Uterus (tissue), 2 donors: Measurements from ENCODE around the gene SLC35D1.

ENCODE experiments used
- POLR2A ChIP-seq, 2 donors: fragments of 450-650 bp; IDR thresholded peaks; one replicate each; pipeline ENCODE4 v1.6.1; 2016; ENCODE audit warnings: antibody characterized with exemption in 2 of 2, mild to moderate bottlenecking in 1 of 2, moderate library complexity in 1 of 2
- TF ChIP-seq, protein P1 (sequence below), 4 experiments: fragments of 200-600 bp in 2 of 4; fragments of 450-650 bp in 2 of 4; sonication (generic) in 2 of 4; IDR thresholded peaks; one replicate each; pipeline ENCODE4 v1.5.1; 2016 to 2019; ENCODE audit warnings: antibody characterized with exemption in 4 of 4, mild to moderate bottlenecking in 2 of 4, moderate library complexity in 1 of 4

DNA sequence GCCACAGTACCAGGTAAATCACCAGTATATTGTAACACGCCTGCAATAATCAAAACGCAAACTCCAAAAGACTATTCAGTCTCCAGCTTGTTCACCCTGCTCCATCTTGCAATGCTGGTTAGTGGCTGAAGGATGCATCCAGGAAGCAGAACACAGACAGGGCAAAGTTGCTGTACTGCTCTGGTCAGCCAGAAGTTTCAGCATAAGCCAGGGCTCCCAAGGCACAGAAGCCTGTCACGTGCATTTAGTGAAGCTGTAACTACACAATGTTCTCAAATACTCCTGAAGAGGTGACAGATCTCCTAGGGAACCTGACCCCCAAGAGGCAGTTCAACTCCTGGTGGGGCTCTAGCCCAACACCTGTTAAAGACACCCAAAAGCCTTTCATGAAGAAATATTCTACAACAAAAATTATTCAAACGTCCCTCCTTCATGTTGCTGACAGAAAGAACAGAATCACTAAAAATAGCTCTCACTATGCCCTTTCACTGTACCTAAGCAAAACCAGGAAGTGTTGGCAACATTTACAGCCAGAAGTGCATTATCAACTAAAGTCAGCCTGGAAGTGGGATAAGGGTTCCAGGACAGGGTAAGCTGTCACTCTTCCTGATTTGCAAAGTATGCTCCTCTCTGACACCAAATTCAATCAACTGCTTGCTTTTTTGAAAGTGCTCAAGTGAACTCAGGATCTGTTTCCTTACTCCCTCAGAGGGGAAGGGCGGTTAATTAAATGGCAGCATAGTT, 52.1 kb downstream of the SLC35D1 start:
- TF ChIP-seq, protein P1, sequence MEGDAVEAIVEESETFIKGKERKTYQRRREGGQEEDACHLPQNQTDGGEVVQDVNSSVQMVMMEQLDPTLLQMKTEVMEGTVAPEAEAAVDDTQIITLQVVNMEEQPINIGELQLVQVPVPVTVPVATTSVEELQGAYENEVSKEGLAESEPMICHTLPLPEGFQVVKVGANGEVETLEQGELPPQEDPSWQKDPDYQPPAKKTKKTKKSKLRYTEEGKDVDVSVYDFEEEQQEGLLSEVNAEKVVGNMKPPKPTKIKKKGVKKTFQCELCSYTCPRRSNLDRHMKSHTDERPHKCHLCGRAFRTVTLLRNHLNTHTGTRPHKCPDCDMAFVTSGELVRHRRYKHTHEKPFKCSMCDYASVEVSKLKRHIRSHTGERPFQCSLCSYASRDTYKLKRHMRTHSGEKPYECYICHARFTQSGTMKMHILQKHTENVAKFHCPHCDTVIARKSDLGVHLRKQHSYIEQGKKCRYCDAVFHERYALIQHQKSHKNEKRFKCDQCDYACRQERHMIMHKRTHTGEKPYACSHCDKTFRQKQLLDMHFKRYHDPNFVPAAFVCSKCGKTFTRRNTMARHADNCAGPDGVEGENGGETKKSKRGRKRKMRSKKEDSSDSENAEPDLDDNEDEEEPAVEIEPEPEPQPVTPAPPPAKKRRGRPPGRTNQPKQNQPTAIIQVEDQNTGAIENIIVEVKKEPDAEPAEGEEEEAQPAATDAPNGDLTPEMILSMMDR (IDR thresholded peaks at IDR 0.05) = no peak
- no peak for TF ChIP-seq POLR2A (IDR thresholded peaks at IDR 0.05)
